Nephron progenitor cell (in vitro differentiated cells): ENCODE measurements around the gene GGA2.

Experiments used
- DNase-seq: peaks from one replicate; pipeline ENCODE4 v3.0.0; 2021
- H3K27ac Mint-ChIP-seq: 2 replicates; pipeline ENCODE4 v1.8.0; 2021; ENCODE audit warnings: mild to moderate bottlenecking, moderate library complexity, mixed read lengths
- H3K27me3 Mint-ChIP-seq: 2 replicates; pipeline ENCODE4 v1.8.0; 2021; ENCODE audit warnings: mild to moderate bottlenecking, low read depth, mixed read lengths; ENCODE audit not compliant: poor library complexity
- H3K36me3 Mint-ChIP-seq: 2 replicates; pipeline ENCODE4 v1.8.0; 2021; ENCODE audit warnings: low read depth, mixed read lengths
- H3K4me1 Mint-ChIP-seq: 2 replicates; pipeline ENCODE4 v1.8.0; 2021; ENCODE audit warnings: mixed read lengths
- H3K4me3 Mint-ChIP-seq: 2 replicates; pipeline ENCODE4 v1.8.0; 2021; ENCODE audit warnings: mild to moderate bottlenecking, moderate library complexity, mixed read lengths
- H3K9me3 Mint-ChIP-seq: 2 replicates; pipeline ENCODE4 v1.8.0; 2021; ENCODE audit warnings: mild to moderate bottlenecking, moderate library complexity, mixed read lengths
- TF ChIP-seq, protein P1 (sequence below): fragments of 200-600 bp; sonication (generic); IDR thresholded peaks from 2 replicates; pipeline ENCODE4 v1.5.0; 2021; ENCODE audit warnings: antibody characterized with exemption

Gene GGA2

GRCh38 chr16:23482778-23483177, 27.5 kb downstream of the GGA2 start:
- Mint-ChIP-seq H3K27ac (no peak overlapping the region), H3K4me3 (no peak overlapping the region), H3K4me1 (no peaks in the 10 kb centered on the region), H3K36me3 (peaks cover 65% of the 10 kb centered on the region), H3K27me3 (no peaks in the 10 kb centered on the region), H3K9me3 (no peaks in the 10 kb centered on the region)
- no peak for DNase-seq
- TF ChIP-seq, protein P1, sequence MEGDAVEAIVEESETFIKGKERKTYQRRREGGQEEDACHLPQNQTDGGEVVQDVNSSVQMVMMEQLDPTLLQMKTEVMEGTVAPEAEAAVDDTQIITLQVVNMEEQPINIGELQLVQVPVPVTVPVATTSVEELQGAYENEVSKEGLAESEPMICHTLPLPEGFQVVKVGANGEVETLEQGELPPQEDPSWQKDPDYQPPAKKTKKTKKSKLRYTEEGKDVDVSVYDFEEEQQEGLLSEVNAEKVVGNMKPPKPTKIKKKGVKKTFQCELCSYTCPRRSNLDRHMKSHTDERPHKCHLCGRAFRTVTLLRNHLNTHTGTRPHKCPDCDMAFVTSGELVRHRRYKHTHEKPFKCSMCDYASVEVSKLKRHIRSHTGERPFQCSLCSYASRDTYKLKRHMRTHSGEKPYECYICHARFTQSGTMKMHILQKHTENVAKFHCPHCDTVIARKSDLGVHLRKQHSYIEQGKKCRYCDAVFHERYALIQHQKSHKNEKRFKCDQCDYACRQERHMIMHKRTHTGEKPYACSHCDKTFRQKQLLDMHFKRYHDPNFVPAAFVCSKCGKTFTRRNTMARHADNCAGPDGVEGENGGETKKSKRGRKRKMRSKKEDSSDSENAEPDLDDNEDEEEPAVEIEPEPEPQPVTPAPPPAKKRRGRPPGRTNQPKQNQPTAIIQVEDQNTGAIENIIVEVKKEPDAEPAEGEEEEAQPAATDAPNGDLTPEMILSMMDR: no peak

GRCh38 chr16:23480257-23480656, 30.0 kb downstream of the GGA2 start:
- Mint-ChIP-seq H3K36me3 (peaks cover 72% of the 10 kb centered on the region), H3K27ac (no peak overlapping the region), H3K4me1 (no peaks in the 10 kb centered on the region), H3K9me3 (no peaks in the 10 kb centered on the region), H3K4me3 (no peak overlapping the region), H3K27me3 (no peaks in the 10 kb centered on the region)
- DNase-seq: no peak
- TF ChIP-seq, protein P1: no peak

DNA sequence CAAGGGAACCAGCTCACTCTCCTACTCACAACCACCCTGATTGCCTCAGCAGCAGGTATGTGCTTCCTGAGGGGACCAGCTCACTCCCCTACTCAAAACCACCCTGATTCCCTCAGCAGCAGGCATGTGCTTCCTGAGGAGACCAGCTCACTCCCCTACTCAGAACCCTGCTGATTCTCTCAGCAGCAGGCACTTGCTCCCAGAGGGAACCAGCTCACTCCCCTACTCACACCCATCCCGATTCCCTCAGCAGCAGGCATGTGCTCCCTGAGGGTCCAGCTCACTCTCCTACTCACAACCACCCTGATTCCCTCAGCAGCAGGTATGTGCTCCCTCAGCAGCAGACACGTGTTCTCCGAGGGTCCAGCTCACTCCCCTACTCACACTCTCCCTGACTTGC, 31.2 kb downstream of the GGA2 start:
- H3K4me1 Mint-ChIP-seq: no peaks in the 10 kb centered on the region
- no peak overlapping the region for H3K4me3 Mint-ChIP-seq
- H3K27ac Mint-ChIP-seq: no peak overlapping the region
- no peak for DNase-seq
- no peaks in the 10 kb centered on the region for H3K9me3 Mint-ChIP-seq
- H3K27me3 Mint-ChIP-seq: no peaks in the 10 kb centered on the region
- TF ChIP-seq, protein P1: no peak
- H3K36me3 Mint-ChIP-seq: peaks cover 72% of the 10 kb centered on the region

DNA sequence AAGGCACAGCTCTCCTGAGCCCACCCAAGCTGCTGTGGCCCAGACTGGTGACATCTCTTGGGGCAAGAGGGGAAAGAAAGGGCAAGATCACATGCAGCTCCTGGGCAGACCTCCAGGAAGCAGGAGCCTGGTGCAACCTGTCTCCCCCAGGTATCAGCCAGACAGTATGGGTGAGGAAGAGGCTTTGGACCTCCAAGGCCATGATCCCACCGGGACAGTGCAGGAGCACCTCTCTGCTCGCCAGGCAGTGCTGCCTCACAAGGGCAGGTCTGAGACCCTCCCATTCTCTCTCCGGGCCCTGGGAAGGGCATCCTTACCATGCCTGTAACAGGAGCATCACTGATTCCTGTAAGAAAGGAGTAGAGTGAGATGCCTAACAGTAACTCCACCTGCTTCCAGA, 31.7 kb downstream of the GGA2 start:
- Mint-ChIP-seq H3K27ac (no peak overlapping the region), H3K9me3 (no peaks in the 10 kb centered on the region), H3K27me3 (no peaks in the 10 kb centered on the region), H3K4me3 (no peak overlapping the region), H3K36me3 (peaks cover 77% of the 10 kb centered on the region), H3K4me1 (no peaks in the 10 kb centered on the region)
- TF ChIP-seq, protein P1: no peak
- DNase-seq: no peak

DNA sequence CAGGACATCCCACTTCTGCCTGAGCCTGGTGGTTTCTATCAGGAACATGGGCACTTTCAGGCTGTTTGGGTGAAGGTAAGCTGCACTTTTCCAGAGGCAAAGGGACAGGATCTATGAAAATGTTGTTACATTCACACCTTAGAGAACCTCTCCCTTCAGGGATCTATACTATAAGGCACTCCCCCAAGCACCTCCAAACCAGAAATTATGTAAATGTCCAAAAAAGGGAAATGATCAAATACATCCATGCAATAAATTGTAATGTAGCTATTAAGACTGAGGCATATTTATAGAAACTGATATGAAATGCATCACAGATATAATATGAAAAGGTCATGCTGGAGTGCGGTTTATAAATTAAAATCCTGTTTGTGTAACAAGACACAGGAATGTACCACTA, 34.0 kb downstream of the GGA2 start:
- Mint-ChIP-seq H3K9me3 (no peaks in the 10 kb centered on the region), H3K4me1 (no peaks in the 10 kb centered on the region), H3K4me3 (no peak overlapping the region), H3K27ac (no peak overlapping the region), H3K27me3 (no peaks in the 10 kb centered on the region), H3K36me3 (peaks cover 64% of the 10 kb centered on the region)
- no peak for DNase-seq
- TF ChIP-seq, protein P1: no peak

GRCh38 chr16:23469814-23470213, 40.5 kb downstream of the GGA2 start:
- H3K4me1 Mint-ChIP-seq: peaks cover 1% of the 10 kb centered on the region
- H3K4me3 Mint-ChIP-seq: no peak overlapping the region
- DNase-seq: no peak
- TF ChIP-seq, protein P1: no peak
- H3K9me3 Mint-ChIP-seq: no peaks in the 10 kb centered on the region
- H3K27ac Mint-ChIP-seq: no peak overlapping the region
- peaks cover 58% of the 10 kb centered on the region for H3K36me3 Mint-ChIP-seq
- no peaks in the 10 kb centered on the region for H3K27me3 Mint-ChIP-seq
